ENCODE data around the gene ZSCAN10. TPM values are rescaled to one million over a fixed set of nuclear protein-coding genes. Genes with fewer than 3 reads are reported as not detected.

Gene ZSCAN10
- total RNA-seq, 2 donors from 2014 or later, result 0.34 to 0.45 TPM

- no peaks in the 10 kb centered on the region for H3K27me3 Mint-ChIP-seq
- peaks cover 11% of the 10 kb centered on the region for H3K36me3 Mint-ChIP-seq (ENCODE audit: low read depth)
- no peaks in the 10 kb centered on the region for H3K9me3 Mint-ChIP-seq
- ATAC-seq (replicated peaks), result no peak
- peak overlapping the region; percentile 91 for H3K4me3 Mint-ChIP-seq
- no peak overlapping the region for H3K27ac Mint-ChIP-seq
- peaks cover 16% of the 10 kb centered on the region for H3K4me1 Mint-ChIP-seq
Measured at GRCh38 chr16:3122926-3123570, 24.0 kb upstream of the ZSCAN10 start.

DNA sequence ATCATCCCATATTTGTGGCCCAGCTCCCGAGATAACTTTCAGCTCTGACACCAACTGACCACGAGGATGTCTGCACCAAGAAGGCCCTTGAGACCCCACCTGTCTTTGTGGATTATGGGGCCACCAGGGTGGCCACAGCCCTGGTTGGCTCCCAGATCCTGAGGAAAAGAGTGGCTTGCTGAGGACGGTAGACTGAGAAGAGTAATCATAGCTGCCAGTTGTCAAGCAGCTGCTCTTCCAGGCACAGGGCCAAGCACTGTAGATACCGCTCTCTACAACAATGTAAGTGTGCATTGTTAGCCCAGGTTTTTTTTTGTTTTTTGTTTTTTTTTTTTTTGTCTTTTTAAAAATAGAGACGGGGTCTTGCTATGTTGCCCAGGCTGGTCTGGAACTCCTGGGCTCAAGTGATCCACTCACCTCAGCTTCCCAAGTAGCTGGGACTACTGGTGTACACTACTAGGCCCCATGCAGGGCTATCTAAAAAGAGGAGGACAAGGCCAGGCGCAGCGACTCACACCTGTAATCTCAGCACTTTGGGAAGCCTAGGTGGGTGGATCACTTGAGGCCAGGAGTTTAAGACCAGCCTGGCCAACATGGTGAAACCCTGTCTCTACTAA, 22.9 kb upstream of the ZSCAN10 start:
- Mint-ChIP-seq H3K9me3 (no peaks in the 10 kb centered on the region), H3K4me1 (peaks cover 15% of the 10 kb centered on the region), H3K27me3 (no peaks in the 10 kb centered on the region), H3K36me3 (ENCODE audit: low read depth) (peaks cover 6% of the 10 kb centered on the region), H3K27ac (no peak overlapping the region), H3K4me3 (no peak overlapping the region)
- no peak for ATAC-seq (replicated peaks)

DNA sequence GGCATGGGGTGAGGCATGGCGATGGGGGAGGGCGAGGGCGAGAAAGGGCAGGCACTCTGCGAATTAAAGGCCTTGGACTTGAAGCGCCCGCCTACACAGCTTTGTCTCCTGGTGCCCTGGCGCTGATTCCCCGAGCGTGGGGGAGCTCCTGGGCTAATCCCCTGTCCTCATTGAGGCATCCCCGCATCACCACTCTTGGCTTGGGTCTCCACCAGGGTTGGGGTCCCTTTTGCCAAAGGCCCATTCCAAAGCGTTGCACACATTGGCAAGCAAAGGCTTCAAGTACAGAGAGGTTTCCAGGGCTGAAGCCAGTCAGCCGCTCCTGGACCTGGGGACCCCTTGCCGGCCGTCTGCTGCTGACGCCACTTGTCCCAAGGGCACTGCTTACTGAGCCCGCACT, 21.3 kb upstream of the ZSCAN10 start:
- Mint-ChIP-seq H3K9me3 (no peaks in the 10 kb centered on the region), H3K4me3 (no peak overlapping the region), H3K36me3 (ENCODE audit: low read depth) (no peaks in the 10 kb centered on the region), H3K4me1 (peaks cover 8% of the 10 kb centered on the region), H3K27me3 (no peaks in the 10 kb centered on the region), H3K27ac (no peak overlapping the region)
- ATAC-seq (replicated peaks), result no peak

- ATAC-seq (replicated peaks), result no peak
- H3K27ac Mint-ChIP-seq, result no peak overlapping the region
- no peaks in the 10 kb centered on the region for H3K36me3 Mint-ChIP-seq (ENCODE audit: low read depth)
- H3K9me3 Mint-ChIP-seq, result no peaks in the 10 kb centered on the region
- no peak overlapping the region for H3K4me3 Mint-ChIP-seq
- H3K27me3 Mint-ChIP-seq, result no peaks in the 10 kb centered on the region
- H3K4me1 Mint-ChIP-seq, result peaks cover 5% of the 10 kb centered on the region
Measured at GRCh38 chr16:3119701-3120408, 20.8 kb upstream of the ZSCAN10 start.

- no peak for ATAC-seq (replicated peaks)
- Mint-ChIP-seq H3K27me3 (no peaks in the 10 kb centered on the region), H3K9me3 (no peaks in the 10 kb centered on the region), H3K4me3 (no peak overlapping the region), H3K27ac (no peak overlapping the region), H3K4me1 (peaks cover 5% of the 10 kb centered on the region), H3K36me3 (ENCODE audit: low read depth) (no peaks in the 10 kb centered on the region)
Measured at GRCh38 chr16:3119286-3119685, 20.2 kb upstream of the ZSCAN10 start.

DNA sequence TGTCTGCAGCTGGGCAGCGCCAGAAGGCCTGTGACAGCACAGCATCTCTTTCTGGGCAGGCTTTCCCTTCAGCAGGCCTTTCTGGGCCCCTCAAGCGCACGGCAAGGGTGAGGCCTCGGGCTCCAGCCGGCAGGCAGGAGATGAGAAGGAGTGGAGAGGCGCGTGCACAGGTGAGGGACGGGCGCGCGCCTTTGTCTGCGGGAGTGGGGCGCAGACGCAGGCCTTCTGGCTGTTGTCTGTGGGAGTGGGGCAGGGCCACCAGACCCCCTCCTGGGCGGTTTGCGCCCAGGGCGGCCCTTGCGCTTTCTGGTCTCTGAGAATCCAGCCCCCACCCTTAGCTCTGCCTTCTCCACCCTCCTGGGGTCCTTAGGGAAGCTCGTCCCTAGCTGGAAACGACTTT, 19.8 kb upstream of the ZSCAN10 start:
- H3K27me3 Mint-ChIP-seq, result no peaks in the 10 kb centered on the region
- H3K9me3 Mint-ChIP-seq, result no peaks in the 10 kb centered on the region
- H3K4me1 Mint-ChIP-seq, result peaks cover 5% of the 10 kb centered on the region
- H3K27ac Mint-ChIP-seq, result no peak overlapping the region
- H3K4me3 Mint-ChIP-seq, result no peak overlapping the region
- no peaks in the 10 kb centered on the region for H3K36me3 Mint-ChIP-seq (ENCODE audit: low read depth)
- no peak for ATAC-seq (replicated peaks)

DNA sequence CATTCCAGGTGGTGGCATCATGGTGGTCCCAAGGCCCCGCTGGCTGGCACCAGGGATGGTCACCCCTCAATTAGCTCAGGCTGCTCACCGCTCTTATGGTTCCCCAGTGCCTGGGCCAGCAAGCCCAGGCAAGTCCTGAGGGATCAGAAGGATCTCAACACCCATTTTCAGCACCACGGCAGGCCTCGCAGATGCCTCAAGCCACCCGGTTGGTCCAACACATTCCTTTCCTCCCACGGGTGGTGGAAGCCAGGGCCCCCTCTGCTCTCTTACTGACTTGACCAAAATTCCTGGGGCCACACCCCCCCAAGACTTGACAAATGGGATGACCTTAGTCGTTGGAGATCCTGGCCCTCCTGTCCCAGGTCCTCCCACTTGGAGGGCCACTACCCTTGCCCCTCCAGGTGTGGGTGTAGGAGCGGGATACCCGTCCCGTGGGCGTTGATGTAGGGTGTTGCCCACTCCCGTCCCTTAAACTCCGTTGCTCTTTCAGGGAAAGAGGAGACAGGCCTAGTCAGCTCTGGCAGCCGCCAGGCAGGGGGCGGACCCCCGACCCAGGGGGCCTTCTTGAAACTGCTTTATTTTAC, 19.2 kb upstream of the ZSCAN10 start:
- Mint-ChIP-seq H3K4me1 (no peaks in the 10 kb centered on the region), H3K9me3 (no peaks in the 10 kb centered on the region), H3K36me3 (ENCODE audit: low read depth) (no peaks in the 10 kb centered on the region), H3K4me3 (no peak overlapping the region), H3K27me3 (peaks cover 2% of the 10 kb centered on the region), H3K27ac (no peak overlapping the region)
- no peak for ATAC-seq (replicated peaks)

DNA sequence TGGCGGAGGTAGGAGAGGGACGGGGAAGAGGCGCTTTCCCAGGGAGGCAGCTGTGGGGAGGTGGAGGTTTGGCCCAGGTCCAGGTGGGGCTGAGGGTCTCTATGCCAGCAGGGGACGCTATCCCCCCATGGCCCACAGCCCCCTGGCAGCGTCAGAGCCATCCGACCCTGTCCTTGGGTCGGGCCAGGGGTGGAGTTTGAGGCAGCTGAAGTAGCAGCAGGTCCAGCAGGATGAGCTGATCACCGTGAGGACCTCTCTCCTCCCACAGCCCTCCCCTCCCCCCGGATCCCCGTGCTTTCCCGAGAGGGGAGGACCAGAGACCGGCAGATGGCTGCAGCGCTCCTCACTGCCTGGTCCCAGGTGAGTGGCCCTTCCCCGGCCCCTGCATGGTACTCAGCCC, 16.5 kb upstream of the ZSCAN10 start:
- ATAC-seq (replicated peaks), result no peak
- no peak overlapping the region for H3K27ac Mint-ChIP-seq
- no peaks in the 10 kb centered on the region for H3K4me1 Mint-ChIP-seq

GRCh38 chr16:3115003-3115402, 15.9 kb upstream of the ZSCAN10 start:
- Mint-ChIP-seq H3K4me3 (no peak overlapping the region), H3K27me3 (peaks cover 4% of the 10 kb centered on the region), H3K27ac (no peak overlapping the region), H3K36me3 (ENCODE audit: low read depth) (no peaks in the 10 kb centered on the region), H3K9me3 (no peaks in the 10 kb centered on the region), H3K4me1 (no peaks in the 10 kb centered on the region)
- no peak for ATAC-seq (replicated peaks)

More for the DNA sequence above, 16.5 kb upstream of the ZSCAN10 start:
- Mint-ChIP-seq H3K36me3 (ENCODE audit: low read depth) (no peaks in the 10 kb centered on the region), H3K4me3 (no peak overlapping the region), H3K27me3 (peaks cover 4% of the 10 kb centered on the region), H3K9me3 (no peaks in the 10 kb centered on the region)

DNA sequence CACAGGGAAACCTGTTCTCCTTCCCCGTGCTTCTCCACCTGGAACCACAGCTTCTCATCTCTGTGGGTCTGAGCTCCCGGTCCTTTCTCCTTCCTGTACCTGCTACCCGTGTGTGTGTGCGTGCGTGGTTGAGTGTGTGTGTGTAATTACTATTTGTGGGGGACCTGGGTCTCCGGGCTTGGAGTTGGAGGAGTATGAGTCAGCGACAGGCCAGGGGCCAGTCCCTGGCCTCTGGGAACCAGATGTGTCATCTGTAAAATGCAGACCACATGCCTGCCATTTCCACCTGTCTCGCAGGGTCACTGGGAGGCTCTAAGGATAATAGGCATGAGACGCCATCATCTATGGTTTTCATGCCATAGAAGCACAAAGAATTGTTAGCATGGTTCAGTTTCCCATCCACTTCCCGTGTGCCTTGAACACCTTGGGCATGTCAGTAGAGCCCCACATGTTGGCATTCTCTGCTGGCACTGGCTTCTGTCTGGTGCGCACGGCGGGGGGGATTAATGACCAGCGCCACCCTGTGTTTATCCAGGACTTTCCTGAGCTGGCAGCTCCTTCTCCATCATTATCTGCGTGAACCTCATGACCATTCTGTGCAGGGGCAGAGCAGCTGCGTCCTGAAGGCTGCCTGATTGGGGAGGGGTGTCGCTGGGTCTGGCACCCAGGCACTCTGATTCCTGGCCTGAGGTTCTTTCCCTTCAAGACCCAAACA, 14.8 kb upstream of the ZSCAN10 start:
- H3K4me1 Mint-ChIP-seq, result no peaks in the 10 kb centered on the region
- no peak overlapping the region for H3K4me3 Mint-ChIP-seq
- H3K36me3 Mint-ChIP-seq (ENCODE audit: low read depth), result no peaks in the 10 kb centered on the region
- no peak overlapping the region for H3K27ac Mint-ChIP-seq
- H3K9me3 Mint-ChIP-seq, result no peaks in the 10 kb centered on the region
- no peak for ATAC-seq (replicated peaks)
- H3K27me3 Mint-ChIP-seq, result peaks cover 4% of the 10 kb centered on the region

GRCh38 chr16:3112881-3113574, 13.9 kb upstream of the ZSCAN10 start:
- Mint-ChIP-seq H3K36me3 (ENCODE audit: low read depth) (no peaks in the 10 kb centered on the region), H3K4me3 (no peak overlapping the region), H3K27me3 (peaks cover 4% of the 10 kb centered on the region), H3K9me3 (no peaks in the 10 kb centered on the region), H3K4me1 (no peaks in the 10 kb centered on the region), H3K27ac (no peak overlapping the region)
- no peak for ATAC-seq (replicated peaks)

- H3K27ac Mint-ChIP-seq, result no peak within 1 kb of the TSS
- no peak within 1 kb of the TSS for H3K4me3 Mint-ChIP-seq
- H3K9me3 Mint-ChIP-seq, result no peaks in the 10 kb centered on the region
- H3K27me3 Mint-ChIP-seq, result peaks cover 4% of the 10 kb centered on the region
- peaks cover 3% of the 10 kb centered on the region for H3K4me1 Mint-ChIP-seq
- H3K36me3 Mint-ChIP-seq (ENCODE audit: low read depth), result no peaks in the 10 kb centered on the region
- no peak for ATAC-seq (replicated peaks)
Measured at GRCh38 chr16:3112058-3112880, 13.2 kb upstream of the ZSCAN10 start, which contains the start of gene ZNF205. TSS of gene ZNF205 (plus strand) at chr16:3112586. CDS start at chr16:3113431, 845 bp downstream.

DNA sequence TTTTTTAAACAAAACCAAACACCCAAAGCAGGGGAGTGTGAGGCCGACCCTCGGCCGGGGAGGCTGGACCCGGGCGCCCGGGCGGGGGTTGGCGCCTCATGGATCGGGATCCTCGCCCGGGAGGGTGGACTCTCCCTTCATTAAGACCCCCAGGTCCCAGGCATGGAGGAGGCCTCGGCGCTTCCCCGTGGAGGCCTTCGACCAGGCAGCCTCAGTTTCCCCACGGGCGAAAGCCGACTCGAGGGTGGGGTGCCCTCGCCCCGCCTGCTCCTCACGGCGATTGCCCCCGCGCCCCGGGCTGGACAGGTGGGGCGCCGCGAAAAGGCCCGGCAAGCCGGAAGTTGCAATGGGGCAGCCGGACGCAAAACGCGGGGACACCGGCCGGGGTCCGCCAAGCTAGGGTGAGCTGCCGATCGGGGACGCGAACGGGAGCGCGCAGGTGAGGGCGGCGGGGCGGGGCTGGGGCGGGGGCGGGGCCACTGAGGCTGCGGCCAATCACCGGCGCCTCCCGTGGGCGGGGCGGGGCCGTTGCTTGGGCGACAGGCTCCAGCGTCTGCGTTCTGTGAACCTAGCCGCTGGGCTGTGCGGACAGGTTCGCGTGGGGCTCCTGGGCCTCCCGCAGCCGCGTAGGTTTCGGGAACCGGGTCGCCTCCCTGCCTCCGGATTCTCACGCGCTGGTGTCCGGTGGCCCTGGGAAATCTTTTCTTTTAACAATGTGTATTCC, 7.3 kb upstream of the ZSCAN10 start:
- no peaks in the 10 kb centered on the region for H3K36me3 Mint-ChIP-seq (ENCODE audit: low read depth)
- peaks cover 17% of the 10 kb centered on the region for H3K4me1 Mint-ChIP-seq

More for the DNA sequence above, 7.3 kb upstream of the ZSCAN10 start:
- Mint-ChIP-seq H3K4me3 (peak overlapping the region; percentile 81), H3K27ac (peak overlapping the region; percentile 77), H3K27me3 (no peaks in the 10 kb centered on the region), H3K9me3 (no peaks in the 10 kb centered on the region)
- peak; percentile 96 for ATAC-seq (replicated peaks)
